Osteocyte (in vitro differentiated cells): Measurements from ENCODE around the gene AKAP6. TPM values are rescaled to one million over a fixed set of nuclear protein-coding genes. Genes with fewer than 3 reads are reported as not detected.

Source experiments
- DNase-seq: peaks from one replicate; pipeline ENCODE4 v3.0.0; 2021; ENCODE audit warnings: mixed read lengths; ENCODE audit not compliant: unreplicated experiment; ENCODE audit errors: extremely low spot score
- H3K27ac Mint-ChIP-seq: one replicate; pipeline ENCODE4 v1.8.0; 2021; ENCODE audit warnings: mild to moderate bottlenecking, mixed read lengths; ENCODE audit not compliant: unreplicated experiment
- H3K27me3 Mint-ChIP-seq: one replicate; pipeline ENCODE4 v1.8.0; 2021; ENCODE audit warnings: mixed read lengths; ENCODE audit not compliant: unreplicated experiment
- H3K36me3 Mint-ChIP-seq: one replicate; pipeline ENCODE4 v1.8.0; 2021; ENCODE audit warnings: mixed read lengths; ENCODE audit not compliant: unreplicated experiment
- H3K4me1 Mint-ChIP-seq: one replicate; pipeline ENCODE4 v1.8.0; 2021; ENCODE audit warnings: mixed read lengths; ENCODE audit not compliant: unreplicated experiment
- H3K4me3 Mint-ChIP-seq: one replicate; pipeline ENCODE4 v1.8.0; 2021; ENCODE audit warnings: mild to moderate bottlenecking, moderate library complexity, mixed read lengths; ENCODE audit not compliant: unreplicated experiment
- H3K9me3 Mint-ChIP-seq: one replicate; pipeline ENCODE4 v1.8.0; 2021; ENCODE audit warnings: mixed read lengths; ENCODE audit not compliant: unreplicated experiment
- CTCF ChIP-seq: fragments of 200-600 bp; sonication (generic); IDR thresholded peaks from 2 replicates; pipeline ENCODE4 v1.5.0; 2021; ENCODE audit warnings: antibody characterized with exemption, mild to moderate bottlenecking, moderate library complexity
- total RNA-seq: library from RNA; stranded (reverse); gene quantifications from 2 replicates; pipeline ENCODE4 v1.2.1, GENCODE V29; 2021

Gene AKAP6
- total RNA-seq, 1 donor from 2014 or later: 4.1 TPM

GRCh38 chr14:32432813-32433538 is 103.9 kb downstream of the AKAP6 start:
- no peak overlapping the region for H3K27ac Mint-ChIP-seq
- TF ChIP-seq CTCF: no peak
- H3K4me3 Mint-ChIP-seq: no peak overlapping the region
- H3K4me1 Mint-ChIP-seq: peaks cover 21% of the 10 kb centered on the region
- H3K9me3 Mint-ChIP-seq: no peaks in the 10 kb centered on the region
- no peaks in the 10 kb centered on the region for H3K36me3 Mint-ChIP-seq
- no peaks in the 10 kb centered on the region for H3K27me3 Mint-ChIP-seq
- DNase-seq: no peak

- Mint-ChIP-seq H3K9me3 (no peaks in the 10 kb centered on the region), H3K27me3 (no peaks in the 10 kb centered on the region), H3K4me3 (no peak overlapping the region), H3K4me1 (peaks cover 30% of the 10 kb centered on the region), H3K27ac (no peak overlapping the region), H3K36me3 (no peaks in the 10 kb centered on the region)
- no peak for TF ChIP-seq CTCF
- no peak for DNase-seq
Observed at GRCh38 chr14:32434180-32434579, 105.1 kb downstream of the AKAP6 start.

GRCh38 chr14:32434880-32435279 is 105.8 kb downstream of the AKAP6 start:
- DNase-seq: no peak
- no peak overlapping the region for H3K27ac Mint-ChIP-seq
- H3K27me3 Mint-ChIP-seq: no peaks in the 10 kb centered on the region
- no peak for TF ChIP-seq CTCF
- peaks cover 27% of the 10 kb centered on the region for H3K4me1 Mint-ChIP-seq
- H3K36me3 Mint-ChIP-seq: no peaks in the 10 kb centered on the region
- no peaks in the 10 kb centered on the region for H3K9me3 Mint-ChIP-seq
- no peak overlapping the region for H3K4me3 Mint-ChIP-seq

- no peak for TF ChIP-seq CTCF
- H3K27ac Mint-ChIP-seq: no peak overlapping the region
- no peaks in the 10 kb centered on the region for H3K9me3 Mint-ChIP-seq
- peaks cover 21% of the 10 kb centered on the region for H3K4me1 Mint-ChIP-seq
- no peak overlapping the region for H3K4me3 Mint-ChIP-seq
- DNase-seq: no peak
- no peaks in the 10 kb centered on the region for H3K36me3 Mint-ChIP-seq
- no peaks in the 10 kb centered on the region for H3K27me3 Mint-ChIP-seq
Observed at GRCh38 chr14:32435411-32435810, 106.3 kb downstream of the AKAP6 start.

GRCh38 chr14:32436993-32437392 is 107.9 kb downstream of the AKAP6 start:
- no peaks in the 10 kb centered on the region for H3K27me3 Mint-ChIP-seq
- no peak for DNase-seq
- H3K9me3 Mint-ChIP-seq: no peaks in the 10 kb centered on the region
- no peaks in the 10 kb centered on the region for H3K36me3 Mint-ChIP-seq
- H3K4me3 Mint-ChIP-seq: no peak overlapping the region
- peaks cover 18% of the 10 kb centered on the region for H3K4me1 Mint-ChIP-seq
- H3K27ac Mint-ChIP-seq: no peak overlapping the region
- no peak for TF ChIP-seq CTCF
